K562 (cell line): Measurements from ENCODE around the gene TRRAP. TPM values are rescaled to one million over a fixed set of nuclear protein-coding genes. Genes with fewer than 3 reads are reported as not detected.

Experiments
- ATAC-seq: fragments of 200-7000 bp; cut with Tn5 transposase; 3 replicates; pipeline ENCODE4 v1.9.1; 2020; ENCODE audit warnings: moderate library complexity
- BruUV-seq: library from RNA; stranded (reverse); fragments of 400-500 nt; replicated peaks from 2 replicates; lab custom pipeline; 2021; lab: Mats Ljungman, UMichigan
- CTCF ChIA-PET: fragments of 300-600 bp; formaldehyde crosslinking; extraction: SDS; loops from one replicate; lab custom pipeline; 2021; ENCODE audit warnings: low intra/inter-chr PET ratio; lab: Yijun Ruan, JAX
- POLR2A ChIA-PET: fragments of 300-600, 350-650 bp; sonication (Branson Sonifier 250); formaldehyde crosslinking; extraction: SDS; loops from one replicate; lab custom pipeline; 2021; ENCODE audit warnings: antibody characterized with exemption, inconsistent platforms; lab: Yijun Ruan, JAX
- DNase-seq, 4 experiments: peaks; one replicate each; pipeline versions ENCODE4 v3.0.0 to v3.0.0-alpha.2; 2011 to 2018; ENCODE audit warnings: low spot score in 3 of 4, mixed read lengths in 3 of 4; ENCODE audit errors: extremely low read depth in 1 of 4
- FAIRE-seq: peaks from 2 replicates; lab custom pipeline; 2011; peaks lifted over from hg19 to GRCh38; lab: Jason Lieb, UNC
- H2AFZ ChIP-seq: 2 replicates; pipeline ENCODE4 v1.6.0; 2011; ENCODE audit warnings: low read depth, low read length, control low read depth, inconsistent platforms
- H3K27ac ChIP-seq: fragments of 200-600 bp; 3 replicates; pipeline ENCODE4 v1.8.0; 2011; ENCODE audit warnings: low read depth, mild to moderate bottlenecking, control low read depth, inconsistent platforms, low read length, moderate library complexity, mixed read lengths; ENCODE audit errors: extremely low read depth
- H3K27me3 ChIP-seq, 2 experiments: fragments of 300-600 bp in 1 of 2; 2 replicates in 1 of 2; 3 replicates in 1 of 2; pipeline versions ENCODE4 v1.6.0 to v1.8.0; 2011; ENCODE audit warnings: inconsistent platforms in 2 of 2, low read length in 2 of 2, mild to moderate bottlenecking in 1 of 2, mixed read lengths in 1 of 2, moderate library complexity in 1 of 2; ENCODE audit not compliant: control insufficient read depth in 2 of 2, insufficient read depth in 2 of 2
- H3K36me3 ChIP-seq: fragments of 300-600 bp; 3 replicates; pipeline ENCODE4 v1.8.0; 2011; ENCODE audit warnings: mild to moderate bottlenecking, low read length, inconsistent platforms; ENCODE audit not compliant: control insufficient read depth, insufficient read depth
- H3K4me1 ChIP-seq, 2 experiments: fragments of 200-600 bp in 1 of 2; replicated peaks in 1 of 2; 2 replicates in 1 of 2; 3 replicates in 1 of 2; pipeline versions ENCODE4 v1.5.1 to v1.8.0; 2011; ENCODE audit warnings: inconsistent platforms in 2 of 2, low read length in 2 of 2, mild to moderate bottlenecking in 1 of 2, mixed read lengths in 1 of 2, moderate library complexity in 1 of 2; ENCODE audit not compliant: control insufficient read depth in 2 of 2, insufficient read depth in 2 of 2
- H3K4me2 ChIP-seq: 2 replicates; pipeline ENCODE4 v1.6.1; 2011; ENCODE audit warnings: low read length, control low read depth, inconsistent platforms, mixed read lengths; ENCODE audit not compliant: insufficient read depth
- H3K4me3 ChIP-seq: fragments of 200-600 bp; sonication (generic), shearing (Covaris generic); 2 replicates; pipeline ENCODE4 v1.5.1; 2016; ENCODE audit warnings: control low read depth, inconsistent platforms
- H3K79me2 ChIP-seq: fragments of 200-600 bp; 3 replicates; pipeline ENCODE4 v1.8.0; 2011; ENCODE audit warnings: low read length, inconsistent platforms; ENCODE audit not compliant: control insufficient read depth, insufficient read depth
- H3K9ac ChIP-seq, 2 experiments: 2 replicates each; pipeline versions ENCODE4 v1.6.0 to v1.6.1; 2011; ENCODE audit warnings: low read depth in 2 of 2, low read length in 2 of 2, control low read depth in 1 of 2, inconsistent platforms in 1 of 2, mild to moderate bottlenecking in 1 of 2, mixed read lengths in 1 of 2; ENCODE audit not compliant: insufficient read depth in 1 of 2
- H3K9me1 ChIP-seq: one replicate; pipeline ENCODE4 v1.6.0; 2011; ENCODE audit warnings: inconsistent platforms, mild to moderate bottlenecking, low read length, moderate library complexity; ENCODE audit not compliant: control insufficient read depth, insufficient read depth
- H3K9me3 ChIP-seq: replicated peaks from 2 replicates; pipeline ENCODE4 v1.5.1; 2011; ENCODE audit warnings: low read depth, low read length, inconsistent platforms; ENCODE audit not compliant: control insufficient read depth, insufficient read depth
- H4K20me1 ChIP-seq: replicated peaks from 2 replicates; pipeline ENCODE4 v1.6.1; 2011; ENCODE audit warnings: low read length, inconsistent platforms, mixed read lengths; ENCODE audit not compliant: control insufficient read depth, insufficient read depth
- ETV5 ChIP-seq: sonication (generic); formaldehyde crosslinking; IDR thresholded peaks from 2 replicates; pipeline ENCODE4 v1.4.0; 2020; ENCODE audit warnings: low read depth, mild to moderate bottlenecking, missing genetic modification reagents
- GTF2E2 ChIP-seq: fragments of 200-800 bp; sonication (Bioruptor generic); IDR thresholded peaks from 2 replicates; pipeline ENCODE4 v1.6.1; 2016; ENCODE audit warnings: missing genetic modification characterization, missing compliant biosample characterization
- IRF2 ChIP-seq: sonication (generic); formaldehyde crosslinking; IDR thresholded peaks from 2 replicates; pipeline ENCODE4 v1.8.1; 2022; ENCODE audit warnings: mild to moderate bottlenecking, missing genetic modification reagents
- KDM2B ChIP-seq: fragments of 250-450 bp; sonication (Bioruptor Pico); IDR thresholded peaks from 2 replicates; pipeline ENCODE4 v1.8.0; 2021; ENCODE audit warnings: mild to moderate bottlenecking, moderate library complexity
- KLF6 ChIP-seq: fragments of 250-450 bp; sonication (Bioruptor Pico); IDR thresholded peaks from 2 replicates; pipeline ENCODE4 v1.4.0; 2020; ENCODE audit warnings: mild to moderate bottlenecking, moderate library complexity, borderline replicate concordance
- MXD1 ChIP-seq: fragments of 250-450 bp; sonication (Bioruptor Pico); IDR thresholded peaks from 2 replicates; pipeline ENCODE4 v1.8.0; 2021; ENCODE audit warnings: borderline replicate concordance, mild to moderate bottlenecking, moderate library complexity; ENCODE audit not compliant: poor library complexity, severe bottlenecking
- PTTG1 ChIP-seq: fragments of 450-650 bp; IDR thresholded peaks from 2 replicates; pipeline ENCODE4 v1.6.1; 2016; ENCODE audit warnings: low read depth, mild to moderate bottlenecking, missing genetic modification characterization, missing compliant biosample characterization
- ZNF766 ChIP-seq: fragments of 200-800 bp; sonication (Bioruptor generic); conservative IDR thresholded peaks from 2 replicates; pipeline ENCODE4 v1.6.1; 2016; ENCODE audit warnings: missing genetic modification characterization, missing compliant biosample characterization
- WGBS: fragments of 100-300 bp; shearing (Covaris generic); methylation state at CpG from one replicate; pipeline ENCODE4 v1.1.6; 2016; ENCODE audit warnings: low coverage, mixed read lengths; ENCODE audit not compliant: insufficient coverage; ENCODE audit errors: missing lambda C conversion rate; 5-methylcytosine and 5-hydroxymethylcytosine counted together
- in situ Hi-C: fragments of 300-500 bp; cut with MboI; formaldehyde crosslinking; loops from 4 replicates; pipeline ENCODE4 v1.15.0; 2018; ENCODE audit warnings: inconsistent platforms, mixed read lengths
- intact Hi-C: fragments of 100-400 bp; cut with micrococcal nuclease; formaldehyde crosslinking; loops from 2 replicates; pipeline ENCODE4 v1.14.2; 2022
- polyA plus RNA-seq, 8 experiments: library from polyadenylated mRNA; depleted of rRNA in 4 of 8; stranded (reverse) in 5 of 8; unstranded in 3 of 8; fragments of >200 nt; fragmentation: Nextera tagmentation in 2 of 8; fragmentation: Illumina TruSeq in 1 of 8; extraction: Ambion mirVana in 2 of 8; extraction: Trizol in 1 of 8; gene quantifications; 2 replicates each; pipeline versions ENCODE4 v1.2.1 to v1.2.3, GENCODE V29; 2011 to 2014; ENCODE audit warnings: inconsistent platforms in 1 of 8, missing spikeins in 1 of 8
- total RNA-seq, 7 experiments: library from RNA; depleted of rRNA in 6 of 7; stranded (reverse); fragments of >200 nt in 6 of 7; fragmentation: Illumina TruSeq in 2 of 7; extraction: Trizol in 2 of 7; gene quantifications; 2 replicates each; pipeline versions ENCODE4 v1.2.1 to v1.2.3, GENCODE V29; 2011 to 2021; ENCODE audit warnings: low replicate concordance in 1 of 7

The TRRAP gene
- total and polyA plus RNA-seq, 9 of the 15 experiments (the other 6 are each of a cell fraction or from before 2014, with no cell fraction given): 1.3 to 47.2 (median 9.7) TPM

GRCh38 chr7:98964596-98964995, 86.3 kb downstream of the TRRAP start:
- Histone ChIP-seq H3K9ac (peak overlapping the region in 1 of 2 experiments; percentile 47; a peak in 1 of 4 replicates), H3K27me3 (no peaks in the 10 kb centered on the region), H3K4me1 (no peaks in the 10 kb centered on the region), H3K9me1 (no peaks in the 10 kb centered on the region), H3K36me3 (peaks cover 91% of the 10 kb centered on the region), H3K79me2 (no peaks in the 10 kb centered on the region), H2AFZ (no peak overlapping the region), H4K20me1 (no peaks in the 10 kb centered on the region), H3K4me3 (no peak overlapping the region), H3K27ac (no peak overlapping the region), H3K4me2 (no peak overlapping the region), H3K9me3 (no peaks in the 10 kb centered on the region)
- in situ Hi-C loops: no loop called here
- BruUV-seq: no TSS peak
- TF ChIP-seq KLF6 (CRISPR knock-in tag) (no peak), IRF2 (CRISPR knock-in tag) (no peak), ZNF766 (CRISPR knock-in tag) (no peak), GTF2E2 (tag) (no peak), KDM2B (CRISPR knock-in tag) (no peak), MXD1 (CRISPR knock-in tag) (no peak), ETV5 (no peak), PTTG1 (tag) (no peak)
- no peak for DNase-seq
- POLR2A ChIA-PET: no interaction called here
- FAIRE-seq: no peak
- WGBS: 94% methylated on average over 10 of the region's 10 CpGs
- intact Hi-C loops: no loop called here
- ATAC-seq: no peak
- CTCF ChIA-PET: no interaction called here
